Activated naive CD8-positive, alpha-beta T cell treated with anti-CD3 and anti-CD28 coated beads, Interleukin-2, amount 50 U/mL, for 16 hours (primary cell): Measurements from ENCODE around the gene TNFAIP3.
"Not testable (repeated sequence)": the region's sequence is repeated elsewhere in the genome, so short reads cannot be mapped to it uniquely, and the experiment has no call there.

Experiments used
- DNase-seq: peaks from one replicate; pipeline ENCODE4 v3.0.0-alpha.2; 2020; ENCODE audit warnings: low read depth, low spot score

Gene TNFAIP3

DNA sequence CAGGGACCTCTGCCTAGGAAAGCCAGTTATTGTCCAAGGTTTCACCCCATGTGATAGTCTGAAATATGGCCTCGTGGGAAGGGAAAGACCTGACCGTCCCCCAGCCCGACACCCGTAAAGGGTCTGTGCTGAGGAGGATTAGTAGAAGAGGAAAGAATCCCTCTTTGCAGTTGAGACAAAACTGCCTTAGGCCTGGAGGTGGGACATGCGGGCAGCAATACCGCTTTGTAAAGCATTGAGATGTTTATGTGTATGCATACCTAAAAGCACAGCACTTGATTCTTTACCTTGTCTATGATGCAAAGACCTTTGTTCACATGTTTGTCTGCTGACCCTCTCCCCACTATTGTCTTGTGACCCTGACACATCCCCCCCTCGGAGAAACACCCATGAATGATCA lies 22.3 kb upstream of the TNFAIP3 start:
- not testable (repeated sequence) for DNase-seq

DNA sequence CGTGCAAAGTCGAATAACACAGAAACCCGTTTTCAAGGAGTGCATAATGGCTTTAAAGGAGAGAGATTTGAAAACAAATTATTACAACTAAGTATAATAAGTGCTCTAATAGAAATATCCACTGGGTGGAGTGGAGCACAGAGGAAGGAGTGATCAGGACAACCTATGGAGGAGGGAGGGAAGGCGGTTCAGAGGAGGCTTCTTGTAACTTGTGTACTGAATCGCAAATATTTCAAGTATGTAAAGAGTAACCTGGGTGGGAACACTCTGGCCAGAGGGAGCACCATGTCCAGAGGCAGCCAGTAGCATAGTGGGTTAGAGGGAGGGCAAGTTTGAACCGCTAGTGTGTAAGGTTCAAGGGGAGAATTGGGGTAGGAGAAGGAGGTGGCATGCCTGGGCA lies 21.6 kb upstream of the TNFAIP3 start:
- no peak for DNase-seq

- no peak for DNase-seq
Measured at GRCh38 chr6:137846274-137846673, 20.8 kb upstream of the TNFAIP3 start.

DNA sequence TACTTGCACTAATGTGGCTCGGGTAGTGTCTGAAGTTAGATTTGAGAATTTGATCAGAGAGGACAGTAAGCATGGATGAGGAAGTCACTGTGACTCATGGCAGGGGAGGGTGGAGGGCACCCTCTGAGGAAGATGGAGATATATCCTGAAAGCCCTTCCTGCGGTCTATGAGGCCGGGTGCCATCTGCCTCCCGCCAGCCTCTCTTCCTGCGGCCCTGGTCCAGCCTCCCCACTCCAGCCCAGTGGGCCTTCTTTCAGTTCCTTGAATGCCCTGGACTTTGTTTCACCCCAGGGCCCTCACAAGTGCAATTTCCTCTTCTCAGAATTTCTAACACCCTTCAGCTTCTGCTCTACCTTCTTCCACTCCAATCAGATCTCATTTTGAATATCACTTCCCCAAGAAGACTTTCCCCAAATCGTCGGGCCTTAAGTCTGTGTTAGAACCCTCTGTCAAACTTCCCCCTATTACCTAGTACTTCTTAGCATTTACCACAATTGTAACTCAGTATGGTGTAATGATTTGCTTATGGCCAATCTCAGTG lies 20.2 kb upstream of the TNFAIP3 start:
- no peak for DNase-seq

DNA sequence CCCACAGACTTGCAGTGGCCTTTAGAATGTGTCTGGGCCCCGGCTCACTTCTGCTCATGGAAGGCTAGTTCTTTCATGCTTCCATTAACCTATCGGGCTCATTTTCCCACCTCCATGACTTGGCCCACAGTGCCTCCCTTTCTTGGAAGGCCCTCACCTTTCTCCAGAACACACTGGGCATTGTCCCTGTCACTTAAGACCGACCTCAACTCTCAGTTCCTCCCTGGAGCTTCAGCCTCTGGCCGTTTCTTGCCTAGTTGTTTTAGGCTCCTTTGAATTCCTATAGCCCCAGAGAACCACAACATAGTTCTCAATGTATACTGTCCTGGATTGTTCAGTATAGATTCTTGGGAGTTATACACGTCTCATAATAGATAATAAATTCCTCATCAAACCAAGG lies 19.3 kb upstream of the TNFAIP3 start:
- DNase-seq, result no peak

GRCh38 chr6:137848672-137849071 lies 18.4 kb upstream of the TNFAIP3 start:
- DNase-seq, result no peak

DNA sequence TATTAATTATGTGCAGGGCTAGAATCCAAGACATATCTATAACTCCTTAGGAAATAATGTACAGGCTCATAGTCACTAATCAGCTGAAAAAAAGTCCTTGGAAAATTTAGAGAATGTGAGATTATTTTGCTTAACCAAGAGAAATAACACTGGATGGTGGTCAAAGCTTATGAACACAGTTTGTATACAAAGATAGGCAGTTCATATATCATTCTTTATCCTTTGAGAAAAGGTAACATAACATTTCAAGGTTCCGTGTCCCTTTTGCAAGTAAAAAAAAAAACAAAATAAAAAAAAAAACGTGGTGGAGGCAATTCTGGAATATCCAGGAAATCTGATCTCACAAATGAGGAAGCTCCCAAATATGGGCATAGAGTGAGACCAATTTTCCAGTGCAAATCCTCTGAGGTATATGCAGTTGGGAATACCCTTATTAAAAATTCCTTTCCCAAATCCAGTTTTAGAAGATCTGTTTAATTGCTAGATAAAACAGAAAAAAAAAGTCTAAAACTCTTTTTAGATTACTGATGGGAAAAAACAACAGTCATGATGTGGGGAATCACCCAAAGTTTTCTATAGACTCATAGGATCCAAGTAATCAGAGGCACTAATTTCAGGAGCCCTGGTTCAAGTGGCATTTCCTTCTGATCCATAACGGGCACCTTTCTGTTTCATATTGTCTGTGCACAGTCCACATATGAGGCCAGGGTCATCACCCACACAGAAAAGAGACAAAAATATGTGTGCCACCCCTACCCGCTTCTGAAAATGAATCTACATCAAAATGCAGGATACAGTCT lies 17.7 kb upstream of the TNFAIP3 start:
- no peak for DNase-seq

- no peak for DNase-seq
Measured at GRCh38 chr6:137849981-137850714, 16.9 kb upstream of the TNFAIP3 start.

DNA sequence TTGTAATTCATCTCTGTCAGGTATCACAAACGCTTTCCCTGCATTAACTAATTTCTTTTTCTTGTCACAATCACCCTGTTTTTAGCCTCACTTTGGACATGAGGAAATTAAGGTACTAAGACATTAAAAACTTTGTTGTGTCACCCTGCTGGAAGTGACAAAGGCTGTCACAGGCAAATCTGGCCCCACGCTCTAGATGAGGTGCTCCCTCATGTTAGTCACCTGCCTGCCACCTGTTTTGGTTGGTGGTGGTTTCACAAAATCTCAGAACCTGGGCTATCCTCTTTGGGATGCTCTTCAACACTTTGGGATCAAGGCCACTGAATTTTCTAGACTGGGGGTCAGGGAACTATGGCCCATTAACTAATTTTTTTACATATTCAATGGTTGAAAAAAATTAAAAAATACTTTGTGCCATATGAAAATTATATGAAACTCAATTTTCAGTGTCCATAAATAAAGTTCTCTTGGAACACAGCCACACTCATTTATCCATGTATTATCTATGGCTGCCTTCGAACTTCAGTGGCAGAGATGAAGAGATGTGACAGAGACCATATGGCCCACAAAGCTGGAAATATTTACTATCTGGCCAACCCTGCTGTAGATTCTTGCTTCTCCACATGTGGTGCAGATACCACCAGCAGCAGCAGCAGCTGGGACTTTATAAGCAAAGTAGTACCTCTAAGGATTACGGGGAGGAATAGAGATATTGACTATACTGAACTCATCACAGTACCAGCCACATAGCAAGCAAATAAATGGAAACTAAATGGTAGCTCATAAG lies 16.1 kb upstream of the TNFAIP3 start:
- no peak for DNase-seq

DNA sequence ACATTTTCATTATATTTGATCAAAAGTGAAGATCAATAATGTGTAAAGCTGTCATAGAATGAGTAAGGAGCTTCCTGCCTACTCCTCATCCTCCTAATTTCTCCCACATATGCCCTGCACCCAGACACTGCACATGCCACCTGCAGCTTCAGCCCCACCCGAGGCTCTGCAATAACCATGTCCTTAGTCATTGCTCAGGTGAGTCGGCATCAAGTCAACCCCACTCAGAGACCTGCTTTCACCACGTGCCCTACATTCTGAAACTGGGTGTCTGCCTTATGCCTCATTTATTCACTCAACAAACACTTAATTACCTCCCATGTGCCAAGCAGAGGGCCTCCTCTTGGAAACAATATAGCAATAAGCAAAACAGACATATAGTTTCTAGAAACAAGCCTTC lies 15.4 kb upstream of the TNFAIP3 start:
- no peak for DNase-seq

- DNase-seq, result no peak
Measured at GRCh38 chr6:137852346-137852745, 14.7 kb upstream of the TNFAIP3 start.

GRCh38 chr6:137852811-137853210 lies 14.2 kb upstream of the TNFAIP3 start:
- no peak for DNase-seq

DNA sequence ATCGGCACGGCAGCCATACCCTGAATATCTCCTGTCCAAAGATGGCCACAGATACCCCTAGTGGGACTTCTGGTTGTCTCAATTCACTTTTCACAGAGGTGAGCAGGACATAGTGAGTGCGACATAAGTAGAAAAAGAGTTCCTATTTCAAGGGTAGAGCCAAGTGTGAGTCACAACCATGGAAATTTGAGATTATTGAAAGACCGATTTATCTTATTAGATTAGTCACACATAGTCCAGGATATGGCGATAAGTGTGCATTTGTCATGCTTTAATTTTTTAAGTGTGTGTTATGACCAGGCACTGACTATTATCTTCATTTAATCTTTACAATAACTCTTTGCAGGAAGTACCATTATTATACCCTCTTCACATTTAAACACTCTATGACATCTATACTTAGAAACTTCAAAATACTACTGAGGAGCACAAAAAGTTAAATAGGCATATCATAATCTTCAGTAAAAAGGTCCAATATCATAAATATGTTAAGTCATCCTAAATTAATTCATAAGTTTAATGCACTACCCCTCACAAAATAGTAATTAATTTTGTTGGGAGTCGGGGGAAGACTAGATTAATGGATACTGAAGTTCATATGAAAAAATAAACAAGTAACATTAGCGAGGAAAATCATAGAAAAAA lies 13.4 kb upstream of the TNFAIP3 start:
- no peak for DNase-seq

- DNase-seq, result no peak
Measured at GRCh38 chr6:137856138-137856898, 10.7 kb upstream of the TNFAIP3 start.

DNA sequence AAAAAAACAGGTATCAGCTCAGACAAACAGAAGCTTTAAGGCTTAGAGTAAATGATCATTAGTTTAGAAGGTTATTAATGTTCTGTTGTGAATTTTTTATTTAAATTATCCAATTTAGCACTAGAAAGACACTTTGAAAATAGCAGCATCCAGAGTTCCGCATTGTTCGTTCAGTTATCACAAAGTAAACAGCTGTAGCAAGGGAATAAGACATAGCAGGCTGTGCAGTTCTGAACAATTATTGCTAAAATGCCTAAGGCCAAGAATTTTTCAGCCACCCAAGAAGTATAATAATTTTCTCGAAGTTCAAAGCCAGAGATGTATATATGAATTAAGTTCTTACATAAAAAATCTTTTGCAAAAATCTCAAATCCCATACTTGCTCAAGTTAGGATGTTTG lies 8.0 kb upstream of the TNFAIP3 start:
- no peak for DNase-seq

- no peak for DNase-seq
Measured at GRCh38 chr6:137860394-137861005, 6.6 kb upstream of the TNFAIP3 start.

DNA sequence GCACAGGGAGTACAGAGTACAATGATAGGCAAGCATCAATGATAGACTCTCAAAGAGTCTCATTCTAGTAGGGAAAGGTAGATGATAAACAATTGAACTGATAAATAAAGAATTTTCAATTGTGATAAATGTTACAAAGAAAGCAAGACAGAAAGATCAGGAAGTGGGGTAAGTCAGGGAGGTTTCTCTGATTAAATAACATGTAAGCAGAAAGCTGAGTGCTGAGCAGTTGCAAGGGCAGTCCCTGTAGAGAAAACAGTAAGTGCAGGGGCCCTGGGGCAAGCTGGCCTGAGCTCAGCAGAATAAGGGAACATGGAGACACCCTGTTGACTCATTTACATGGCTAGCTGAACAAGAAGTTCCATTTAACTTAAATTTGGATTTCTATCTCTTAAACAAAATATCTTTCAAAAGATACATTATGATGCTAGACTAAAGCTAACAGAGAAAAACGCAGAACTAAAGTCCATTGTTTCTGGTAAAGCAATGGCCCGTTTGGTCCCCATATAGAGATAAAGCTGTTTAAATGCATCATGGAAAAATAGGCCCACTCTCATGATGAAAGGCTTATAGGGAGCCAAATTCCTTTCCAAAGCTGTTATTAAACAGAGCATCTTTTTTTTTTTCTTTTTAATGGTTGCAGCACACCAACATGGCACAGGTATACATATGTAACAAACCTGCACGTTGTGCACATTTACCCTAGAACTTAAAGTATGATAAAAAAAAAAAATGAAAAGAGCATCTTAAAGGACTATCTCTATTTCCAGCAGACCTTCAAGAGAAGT lies 5.3 kb upstream of the TNFAIP3 start:
- no peak for DNase-seq

GRCh38 chr6:137862419-137863090 lies 4.5 kb upstream of the TNFAIP3 start:
- DNase-seq, result no peak
